ENCODE measurements around the gene LRRIQ1. TPM values are rescaled to one million over a fixed set of nuclear protein-coding genes. Genes with fewer than 3 reads are reported as not detected.

Gene LRRIQ1, protein sequence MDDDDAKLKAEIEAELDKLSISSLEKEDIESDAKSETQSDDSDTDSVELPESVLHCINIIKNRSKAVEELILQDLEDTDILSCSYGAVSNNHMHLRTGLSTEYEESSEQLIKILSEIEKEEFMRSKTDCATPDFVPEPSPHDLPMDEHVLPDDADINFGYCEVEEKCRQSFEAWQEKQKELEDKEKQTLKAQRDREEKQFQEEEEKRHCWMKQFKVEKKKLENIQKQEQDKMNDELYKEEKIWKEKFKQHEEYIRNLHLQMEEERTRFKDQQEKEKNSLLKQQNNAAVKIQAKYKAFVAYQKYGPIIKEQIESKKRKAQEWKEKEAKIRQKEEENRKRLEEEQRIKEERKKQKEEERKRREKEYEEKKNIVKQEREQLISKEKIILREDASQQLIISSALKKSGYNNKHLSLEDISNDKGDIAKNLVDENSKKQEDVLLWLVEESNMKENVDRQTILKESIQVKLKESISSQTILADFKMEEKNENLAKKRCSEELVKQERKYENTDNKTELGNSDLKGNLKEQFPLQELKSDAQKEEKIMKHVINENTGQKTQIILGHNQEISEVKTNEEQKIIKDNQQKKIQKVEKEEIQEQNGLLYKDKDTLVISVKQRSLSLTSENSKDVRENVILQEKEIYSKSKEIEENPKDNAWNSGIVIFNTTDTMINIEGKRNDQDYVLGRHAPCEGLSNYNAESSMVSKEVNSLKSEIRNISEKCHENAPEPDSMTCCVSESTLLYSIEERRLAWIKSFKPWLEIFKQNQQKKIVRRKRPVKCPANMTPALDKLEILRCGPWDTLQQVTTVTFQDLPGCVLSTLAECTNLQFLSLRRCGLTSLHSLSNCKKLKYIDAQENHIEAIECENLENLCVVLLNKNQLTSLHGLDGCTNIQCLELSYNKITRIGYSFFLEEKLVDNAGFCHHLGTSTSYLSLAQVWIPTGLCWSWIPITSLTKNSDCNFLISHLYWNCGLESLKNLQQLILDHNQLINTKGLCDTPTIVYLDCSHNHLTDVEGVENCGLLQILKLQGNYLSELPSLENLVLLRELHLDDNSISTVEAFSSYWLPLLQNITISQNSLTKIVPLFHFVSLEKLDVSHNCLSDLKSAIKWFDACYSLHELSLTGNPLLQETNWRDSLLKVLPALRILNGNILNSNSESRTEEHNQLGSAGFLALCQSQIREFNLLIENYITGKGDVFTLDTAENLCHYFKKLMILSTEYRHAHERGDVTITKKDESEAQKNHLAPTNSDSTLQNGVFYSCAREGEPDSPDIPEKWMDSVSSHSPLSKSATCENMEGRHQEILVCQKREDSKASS (N-terminal part only)
- total RNA-seq: under 0.01 and 0.57 TPM in 2 replicates

DNA sequence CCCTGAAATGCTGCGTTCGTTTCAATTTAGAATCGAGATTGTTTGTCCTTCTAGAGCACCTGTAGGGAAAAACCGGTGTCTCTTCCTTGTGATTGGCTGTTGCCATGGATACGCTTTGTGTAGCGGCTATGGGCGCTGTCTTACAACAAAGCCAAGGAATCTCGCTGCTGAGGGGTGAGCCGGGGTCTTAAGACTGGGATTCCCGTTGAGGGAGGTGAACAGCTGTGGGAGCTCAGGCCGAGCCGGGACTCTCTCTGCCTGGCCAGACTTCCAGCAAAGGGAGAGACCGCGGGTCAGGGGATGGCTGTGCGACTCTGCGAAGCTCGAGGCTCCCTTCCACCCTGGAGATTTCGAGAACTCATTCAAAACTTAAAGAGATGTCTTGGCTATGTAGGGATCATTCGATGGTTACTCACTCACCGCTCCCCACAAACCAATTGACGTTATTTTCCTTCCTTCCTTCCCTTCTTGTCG lies at the start of gene LRRIQ1, which contains the start of gene TSPAN19:
LRRIQ1 (plus strand) TSS at position 118 of the 474 bp plus-strand sequence. CDS start 1,826 bp downstream, outside the sequence.
TSPAN19 (minus strand) TSS at position 44 of the 474 bp plus-strand sequence. CDS start 6,331 bp downstream, outside the sequence.

DNA sequence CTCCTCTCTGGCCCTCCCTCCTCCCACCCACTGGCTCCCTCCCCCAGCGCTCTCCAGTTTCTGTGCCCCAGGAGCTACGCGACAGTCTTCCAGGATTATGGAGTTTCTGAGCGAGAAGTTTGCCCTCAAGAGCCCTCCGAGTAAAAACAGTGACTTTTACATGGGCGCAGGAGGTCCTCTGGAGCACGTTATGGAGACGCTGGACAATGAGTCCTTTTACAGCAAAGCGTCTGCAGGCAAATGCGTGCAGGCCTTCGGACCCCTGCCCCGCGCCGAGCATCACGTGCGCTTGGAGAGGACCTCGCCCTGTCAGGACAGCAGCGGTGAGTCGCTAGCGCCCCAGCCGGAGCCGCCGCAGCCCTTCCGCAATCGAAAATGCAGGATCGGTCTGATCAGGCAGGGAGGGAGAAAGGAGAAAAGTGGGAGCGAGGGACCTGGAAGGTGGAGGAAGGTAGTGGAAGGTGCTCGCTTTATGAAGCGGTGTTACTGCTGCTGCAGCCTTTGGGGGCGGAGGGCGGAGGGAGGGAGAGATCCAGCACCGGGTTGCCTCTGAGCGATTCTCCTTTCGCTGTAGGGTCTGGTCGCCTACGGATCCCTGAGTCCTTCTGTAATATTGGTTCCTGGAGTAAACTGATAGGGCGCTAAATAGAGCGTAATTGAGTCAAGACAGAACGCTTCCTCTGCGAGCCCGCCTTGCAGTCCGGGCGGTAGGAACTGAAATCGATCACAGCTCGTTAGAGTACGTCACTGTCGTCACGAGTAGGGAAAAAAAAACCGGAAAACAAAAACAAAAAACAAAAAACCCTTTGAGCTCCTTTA lies 244.2 kb downstream of the LRRIQ1 start, which contains the start of gene ALX1:
ALX1 (plus strand) TSS at position 56 of the 819 bp plus-strand sequence; CDS start at position 98, 42 bp downstream.

Other genes with a start within 250 kb of the LRRIQ1 start
- 1.1 and 45.9 TPM in 2 replicates for gene SLC6A15, start 123.6 kb upstream of the LRRIQ1 start, total RNA-seq
- gene TSPAN19, start 74 bp upstream of the LRRIQ1 start, total RNA-seq: 0.19 TPM in 1 of 2 replicates, not detected in the other
- gene ALX1, start 243.9 kb downstream of the LRRIQ1 start, total RNA-seq: 0.16 and 0.76 TPM in 2 replicates